ENCODE data around the gene AXIN2. TPM values are rescaled to one million over a fixed set of nuclear protein-coding genes. Genes with fewer than 3 reads are reported as not detected.

AXIN2 gene
- total RNA-seq, 4 donors from 2014 or later = 9.9 to 27.2 (median 17.9) TPM

GRCh38 chr17:65531256-65532100 lies 30.0 kb downstream of the AXIN2 start:
- intact Hi-C loops (cut with DNase I; ENCODE audit: low total_unique reads) = no loop called here
- TF ChIP-seq POLR2A (IDR thresholded peaks at IDR 0.05) = no peak
- TF ChIP-seq CTCF (IDR thresholded peaks at IDR 0.05 in 4 of 5, conservative IDR thresholded peaks at IDR 0.05 in 1 of 5) = peak in 1 of 5 experiments; percentile 12
- H3K4me3 ChIP-seq = no peak overlapping the region

GRCh38 chr17:65530523-65531255 lies 30.8 kb downstream of the AXIN2 start:
- TF ChIP-seq CTCF (IDR thresholded peaks at IDR 0.05 in 4 of 5, conservative IDR thresholded peaks at IDR 0.05 in 1 of 5) (no peak), POLR2A (IDR thresholded peaks at IDR 0.05) (no peak)
- peaks cover 0 to 51% of the 10 kb centered on the region in 2 donors for H3K36me3 ChIP-seq
- ATAC-seq = no peak
- H3K27ac ChIP-seq = peak overlapping the region in 2 of 4 donors; percentile 23 to 29
- H3K4me1 ChIP-seq = peaks cover 9 to 19% of the 10 kb centered on the region in 2 donors
- intact Hi-C loops (cut with DNase I; ENCODE audit: low total_unique reads) (no loop called here), in situ Hi-C loops (cut with MboI; ENCODE audit: low sequenced_read_pairs in 4 of 4) (no loop called here)
- DNase-seq = no peak
- H3K27me3 ChIP-seq = no peaks in the 10 kb centered on the region
- no peaks in the 10 kb centered on the region for H3K9me3 ChIP-seq
- no peak overlapping the region for H3K4me3 ChIP-seq

More at GRCh38 chr17:65531256-65532100, 30.0 kb downstream of the AXIN2 start:
- H3K27me3 ChIP-seq = no peaks in the 10 kb centered on the region
- ATAC-seq (peak in 1 of 2 donors; percentile 2), DNase-seq (no peak)
- no peaks in the 10 kb centered on the region for H3K9me3 ChIP-seq
- H3K4me1 ChIP-seq = peaks cover 9 to 19% of the 10 kb centered on the region in 2 donors
- H3K36me3 ChIP-seq = peaks cover 0 to 59% of the 10 kb centered on the region in 2 donors
- peak overlapping the region; percentile 18 to 47 (median 32) for H3K27ac ChIP-seq
- in situ Hi-C loops (cut with MboI; ENCODE audit: low sequenced_read_pairs in 4 of 4) = no loop called here

- no peak for DNase-seq
- H3K36me3 ChIP-seq = peaks cover 0 to 43% of the 10 kb centered on the region in 2 donors
- peaks cover 9 to 19% of the 10 kb centered on the region in 2 donors for H3K4me1 ChIP-seq
- H3K4me3 ChIP-seq = no peak overlapping the region
- H3K9me3 ChIP-seq = no peaks in the 10 kb centered on the region
- in situ Hi-C loops (cut with MboI; ENCODE audit: low sequenced_read_pairs in 4 of 4) (no loop called here), intact Hi-C loops (cut with DNase I; ENCODE audit: low total_unique reads) (no loop called here)
- H3K27ac ChIP-seq = no peak overlapping the region
- TF ChIP-seq POLR2A (IDR thresholded peaks at IDR 0.05) (no peak), CTCF (IDR thresholded peaks at IDR 0.05 in 4 of 5, conservative IDR thresholded peaks at IDR 0.05 in 1 of 5) (no peak)
- no peak for ATAC-seq
- H3K27me3 ChIP-seq = no peaks in the 10 kb centered on the region
Observed at GRCh38 chr17:65529761-65530522, 31.5 kb downstream of the AXIN2 start.

GRCh38 chr17:65529040-65529633 lies 32.3 kb downstream of the AXIN2 start:
- Histone ChIP-seq H3K36me3 (peaks cover 0 to 35% of the 10 kb centered on the region in 2 donors), H3K4me1 (peaks cover 9 to 19% of the 10 kb centered on the region in 2 donors), H3K4me3 (no peak overlapping the region), H3K9me3 (no peaks in the 10 kb centered on the region), H3K27ac (no peak overlapping the region), H3K27me3 (no peaks in the 10 kb centered on the region)
- in situ Hi-C loops (cut with MboI; ENCODE audit: low sequenced_read_pairs in 4 of 4) = no loop called here
- intact Hi-C loops (cut with DNase I; ENCODE audit: low total_unique reads) = no loop called here
- ATAC-seq (no peak), DNase-seq (no peak)
- TF ChIP-seq CTCF (IDR thresholded peaks at IDR 0.05 in 4 of 5, conservative IDR thresholded peaks at IDR 0.05 in 1 of 5) (no peak), POLR2A (IDR thresholded peaks at IDR 0.05) (no peak)
